Measurements from ENCODE around the gene CHST5. TPM values are rescaled to one million over a fixed set of nuclear protein-coding genes. Genes with fewer than 3 reads are reported as not detected.
A peak's percentile ranks its signal among the peaks of the same experiment; 100 is the strongest.

The CHST5 gene
- total and polyA plus RNA-seq, 2 of the 13 experiments (the other 11 are each of a cell fraction or from before 2014, with no cell fraction given), result 0.05 TPM; not detected in 1

DNA sequence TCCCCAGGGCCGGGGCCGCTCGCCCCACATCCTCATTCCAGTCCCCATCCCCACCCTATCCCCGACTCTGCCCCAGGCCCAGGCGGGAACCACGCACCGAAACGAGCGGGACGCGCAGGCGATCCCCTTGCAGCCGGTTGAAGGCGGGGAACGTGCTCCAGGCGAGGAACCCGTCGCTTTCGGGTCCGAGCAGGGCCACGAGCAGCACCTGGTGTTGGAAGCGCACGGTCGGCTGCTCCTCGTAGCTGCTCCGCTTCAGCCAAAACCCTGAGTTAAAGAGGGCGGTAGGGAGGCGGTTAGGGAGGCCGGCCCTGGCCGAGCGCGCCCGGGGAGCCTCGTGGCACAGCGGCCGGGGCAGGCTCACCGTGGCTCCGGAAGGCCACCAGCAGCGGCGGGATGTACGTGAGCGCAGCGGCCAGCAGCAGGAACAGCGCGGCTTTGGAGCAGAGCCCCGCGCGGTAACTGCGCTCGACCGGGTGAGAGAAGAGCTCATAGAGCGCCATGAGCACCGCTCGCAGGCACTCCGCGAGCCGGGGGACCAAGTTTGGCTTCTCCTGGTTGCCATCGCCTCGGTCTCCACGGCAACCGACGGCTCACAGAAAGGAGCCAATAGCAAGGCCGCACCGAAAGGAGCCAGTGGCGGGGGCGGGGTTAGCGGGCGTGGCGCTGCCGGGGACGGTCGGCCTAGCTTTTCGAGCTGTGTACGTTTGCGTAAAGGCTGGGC, 20.0 kb upstream of the CHST5 start, which contains the start of gene TMEM231 (continued):
- 0 out of 2 replicates have a peak, but pooled peaks have one; percentile 52 for TF ChIP-seq ZNF430 (CRISPR knock-in tag; IDR thresholded peaks at IDR 0.05)
- TF ChIP-seq, protein P1, sequence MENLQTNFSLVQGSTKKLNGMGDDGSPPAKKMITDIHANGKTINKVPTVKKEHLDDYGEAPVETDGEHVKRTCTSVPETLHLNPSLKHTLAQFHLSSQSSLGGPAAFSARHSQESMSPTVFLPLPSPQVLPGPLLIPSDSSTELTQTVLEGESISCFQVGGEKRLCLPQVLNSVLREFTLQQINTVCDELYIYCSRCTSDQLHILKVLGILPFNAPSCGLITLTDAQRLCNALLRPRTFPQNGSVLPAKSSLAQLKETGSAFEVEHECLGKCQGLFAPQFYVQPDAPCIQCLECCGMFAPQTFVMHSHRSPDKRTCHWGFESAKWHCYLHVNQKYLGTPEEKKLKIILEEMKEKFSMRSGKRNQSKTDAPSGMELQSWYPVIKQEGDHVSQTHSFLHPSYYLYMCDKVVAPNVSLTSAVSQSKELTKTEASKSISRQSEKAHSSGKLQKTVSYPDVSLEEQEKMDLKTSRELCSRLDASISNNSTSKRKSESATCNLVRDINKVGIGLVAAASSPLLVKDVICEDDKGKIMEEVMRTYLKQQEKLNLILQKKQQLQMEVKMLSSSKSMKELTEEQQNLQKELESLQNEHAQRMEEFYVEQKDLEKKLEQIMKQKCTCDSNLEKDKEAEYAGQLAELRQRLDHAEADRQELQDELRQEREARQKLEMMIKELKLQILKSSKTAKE (CRISPR knock-in tag; IDR thresholded peaks at IDR 0.05; ENCODE audit: borderline replicate concordance), result 0 out of 2 replicates have a peak, but pooled peaks have one; percentile 17
- TF ChIP-seq, protein P2, sequence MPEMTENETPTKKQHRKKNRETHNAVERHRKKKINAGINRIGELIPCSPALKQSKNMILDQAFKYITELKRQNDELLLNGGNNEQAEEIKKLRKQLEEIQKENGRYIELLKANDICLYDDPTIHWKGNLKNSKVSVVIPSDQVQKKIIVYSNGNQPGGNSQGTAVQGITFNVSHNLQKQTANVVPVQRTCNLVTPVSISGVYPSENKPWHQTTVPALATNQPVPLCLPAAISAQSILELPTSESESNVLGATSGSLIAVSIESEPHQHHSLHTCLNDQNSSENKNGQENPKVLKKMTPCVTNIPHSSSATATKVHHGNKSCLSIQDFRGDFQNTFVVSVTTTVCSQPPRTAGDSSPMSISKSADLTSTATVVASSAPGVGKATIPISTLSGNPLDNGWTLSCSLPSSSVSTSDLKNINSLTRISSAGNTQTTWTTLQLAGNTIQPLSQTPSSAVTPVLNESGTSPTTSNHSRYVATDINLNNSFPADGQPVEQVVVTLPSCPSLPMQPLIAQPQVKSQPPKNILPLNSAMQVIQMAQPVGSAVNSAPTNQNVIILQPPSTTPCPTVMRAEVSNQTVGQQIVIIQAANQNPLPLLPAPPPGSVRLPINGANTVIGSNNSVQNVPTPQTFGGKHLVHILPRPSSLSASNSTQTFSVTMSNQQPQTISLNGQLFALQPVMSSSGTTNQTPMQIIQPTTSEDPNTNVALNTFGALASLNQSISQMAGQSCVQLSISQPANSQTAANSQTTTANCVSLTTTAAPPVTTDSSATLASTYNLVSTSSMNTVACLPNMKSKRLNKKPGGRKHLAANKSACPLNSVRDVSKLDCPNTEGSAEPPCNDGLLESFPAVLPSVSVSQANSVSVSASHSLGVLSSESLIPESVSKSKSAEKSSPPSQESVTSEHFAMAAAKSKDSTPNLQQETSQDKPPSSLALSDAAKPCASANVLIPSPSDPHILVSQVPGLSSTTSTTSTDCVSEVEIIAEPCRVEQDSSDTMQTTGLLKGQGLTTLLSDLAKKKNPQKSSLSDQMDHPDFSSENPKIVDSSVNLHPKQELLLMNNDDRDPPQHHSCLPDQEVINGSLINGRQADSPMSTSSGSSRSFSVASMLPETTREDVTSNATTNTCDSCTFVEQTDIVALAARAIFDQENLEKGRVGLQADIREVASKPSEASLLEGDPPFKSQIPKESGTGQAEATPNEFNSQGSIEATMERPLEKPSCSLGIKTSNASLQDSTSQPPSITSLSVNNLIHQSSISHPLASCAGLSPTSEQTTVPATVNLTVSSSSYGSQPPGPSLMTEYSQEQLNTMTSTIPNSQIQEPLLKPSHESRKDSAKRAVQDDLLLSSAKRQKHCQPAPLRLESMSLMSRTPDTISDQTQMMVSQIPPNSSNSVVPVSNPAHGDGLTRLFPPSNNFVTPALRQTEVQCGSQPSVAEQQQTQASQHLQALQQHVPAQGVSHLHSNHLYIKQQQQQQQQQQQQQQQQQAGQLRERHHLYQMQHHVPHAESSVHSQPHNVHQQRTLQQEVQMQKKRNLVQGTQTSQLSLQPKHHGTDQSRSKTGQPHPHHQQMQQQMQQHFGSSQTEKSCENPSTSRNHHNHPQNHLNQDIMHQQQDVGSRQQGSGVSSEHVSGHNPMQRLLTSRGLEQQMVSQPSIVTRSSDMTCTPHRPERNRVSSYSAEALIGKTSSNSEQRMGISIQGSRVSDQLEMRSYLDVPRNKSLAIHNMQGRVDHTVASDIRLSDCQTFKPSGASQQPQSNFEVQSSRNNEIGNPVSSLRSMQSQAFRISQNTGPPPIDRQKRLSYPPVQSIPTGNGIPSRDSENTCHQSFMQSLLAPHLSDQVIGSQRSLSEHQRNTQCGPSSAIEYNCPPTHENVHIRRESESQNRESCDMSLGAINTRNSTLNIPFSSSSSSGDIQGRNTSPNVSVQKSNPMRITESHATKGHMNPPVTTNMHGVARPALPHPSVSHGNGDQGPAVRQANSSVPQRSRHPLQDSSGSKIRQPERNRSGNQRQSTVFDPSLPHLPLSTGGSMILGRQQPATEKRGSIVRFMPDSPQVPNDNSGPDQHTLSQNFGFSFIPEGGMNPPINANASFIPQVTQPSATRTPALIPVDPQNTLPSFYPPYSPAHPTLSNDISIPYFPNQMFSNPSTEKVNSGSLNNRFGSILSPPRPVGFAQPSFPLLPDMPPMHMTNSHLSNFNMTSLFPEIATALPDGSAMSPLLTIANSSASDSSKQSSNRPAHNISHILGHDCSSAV (CRISPR knock-in tag; IDR thresholded peaks at IDR 0.05; ENCODE audit: borderline replicate concordance), result peak; percentile 80; the same call in 1 of the 2 replicates
- peak; percentile 63 for TF ChIP-seq SP2 (CRISPR knock-in tag; IDR thresholded peaks at IDR 0.05)
- TF ChIP-seq RARG (CRISPR knock-in tag; IDR thresholded peaks at IDR 0.05; ENCODE audit: low read depth), result no peak
- peak; percentile 12; the same call in 1 of the 2 replicates for TF ChIP-seq ELF1 (CRISPR knock-in tag; IDR thresholded peaks at IDR 0.05)
- peak; percentile 73 for TF ChIP-seq EED (CRISPR knock-in tag; IDR thresholded peaks at IDR 0.05)
- peak; percentile 96; the same call in 1 of the 2 replicates for TF ChIP-seq SIN3A (IDR thresholded peaks at IDR 0.05; ENCODE audit: borderline replicate concordance, low read depth, low read length)
- no peak for TF ChIP-seq NFKBIZ (CRISPR knock-in tag; IDR thresholded peaks at IDR 0.05)
- TF ChIP-seq, protein P3, sequence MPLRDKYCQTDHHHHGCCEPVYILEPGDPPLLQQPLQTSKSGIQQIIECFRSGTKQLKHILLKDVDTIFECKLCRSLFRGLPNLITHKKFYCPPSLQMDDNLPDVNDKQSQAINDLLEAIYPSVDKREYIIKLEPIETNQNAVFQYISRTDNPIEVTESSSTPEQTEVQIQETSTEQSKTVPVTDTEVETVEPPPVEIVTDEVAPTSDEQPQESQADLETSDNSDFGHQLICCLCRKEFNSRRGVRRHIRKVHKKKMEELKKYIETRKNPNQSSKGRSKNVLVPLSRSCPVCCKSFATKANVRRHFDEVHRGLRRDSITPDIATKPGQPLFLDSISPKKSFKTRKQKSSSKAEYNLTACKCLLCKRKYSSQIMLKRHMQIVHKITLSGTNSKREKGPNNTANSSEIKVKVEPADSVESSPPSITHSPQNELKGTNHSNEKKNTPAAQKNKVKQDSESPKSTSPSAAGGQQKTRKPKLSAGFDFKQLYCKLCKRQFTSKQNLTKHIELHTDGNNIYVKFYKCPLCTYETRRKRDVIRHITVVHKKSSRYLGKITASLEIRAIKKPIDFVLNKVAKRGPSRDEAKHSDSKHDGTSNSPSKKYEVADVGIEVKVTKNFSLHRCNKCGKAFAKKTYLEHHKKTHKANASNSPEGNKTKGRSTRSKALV (CRISPR knock-in tag; IDR thresholded peaks at IDR 0.05), result peak; percentile 94
- peak; percentile 96 for TF ChIP-seq RFX3 (CRISPR knock-in tag; IDR thresholded peaks at IDR 0.05)
- peak; percentile 40; the same call in 1 of the 2 replicates for TF ChIP-seq ZNF263 (CRISPR knock-in tag; IDR thresholded peaks at IDR 0.05)
- TF ChIP-seq YEATS4 (CRISPR knock-in tag; IDR thresholded peaks at IDR 0.05; ENCODE audit: borderline replicate concordance), result 0 out of 2 replicates have a peak, but pooled peaks have one; percentile 14
- TF ChIP-seq ZFP90 (CRISPR knock-in tag; IDR thresholded peaks at IDR 0.05; ENCODE audit: borderline replicate concordance), result peak; percentile 46; the same call in 1 of the 2 replicates

All from HepG2 (cell line).